PFSK-1 (cell line): ENCODE results near the gene NKAP.

Experiments
- FOXP2 ChIP-seq: optimal IDR thresholded peaks from 2 replicates; pipeline ENCODE3; 2011; ENCODE audit warnings: borderline replicate concordance, control low read depth, inconsistent platforms; ENCODE audit not compliant: insufficient read depth; ENCODE audit errors: extremely low read length, extremely low read depth
- POLR2AphosphoS5 ChIP-seq: IDR thresholded peaks from 2 replicates; pipeline ENCODE4 v1.6.1; 2012; ENCODE audit warnings: low read depth, mild to moderate bottlenecking, control low read depth, low read length, moderate library complexity
- REST ChIP-seq, 2 experiments: IDR thresholded peaks; 2 replicates each; pipeline versions ENCODE4 v1.6.1 to v1.8.0; 2011 to 2012; ENCODE audit warnings: low read depth in 2 of 2, low read length in 2 of 2, control low read depth in 1 of 2, inconsistent platforms in 1 of 2, mild to moderate bottlenecking in 1 of 2, moderate library complexity in 1 of 2; ENCODE audit not compliant: insufficient read depth in 1 of 2
- SIN3A ChIP-seq: IDR thresholded peaks from 2 replicates; pipeline ENCODE4 v1.6.1; 2012; ENCODE audit warnings: mild to moderate bottlenecking, low read length, moderate library complexity, borderline replicate concordance; ENCODE audit not compliant: insufficient read depth
- TAF1 ChIP-seq: IDR thresholded peaks from 2 replicates; pipeline ENCODE4 v1.6.1; 2012; ENCODE audit warnings: low read length, control low read depth, borderline replicate concordance; ENCODE audit not compliant: insufficient read depth

Gene NKAP

GRCh38 chrX:119984652-119985051 lies 41.1 kb upstream of the NKAP start:
- TF ChIP-seq FOXP2, result no peak
- TF ChIP-seq REST (IDR thresholded peaks at IDR 0.05; ENCODE audit: insufficient read depth in 1 of 2, low read depth in 2 of 2, low read length in 2 of 2), result no peak
- no peak for TF ChIP-seq SIN3A

- TF ChIP-seq FOXP2, result no peak
- TF ChIP-seq SIN3A, result no peak
- TF ChIP-seq REST (IDR thresholded peaks at IDR 0.05; ENCODE audit: insufficient read depth in 1 of 2, low read depth in 2 of 2, low read length in 2 of 2), result no peak
- no peak for TF ChIP-seq TAF1
- TF ChIP-seq POLR2AphosphoS5, result no peak
Observed at GRCh38 chrX:119983494-119983893, 39.9 kb upstream of the NKAP start.

DNA sequence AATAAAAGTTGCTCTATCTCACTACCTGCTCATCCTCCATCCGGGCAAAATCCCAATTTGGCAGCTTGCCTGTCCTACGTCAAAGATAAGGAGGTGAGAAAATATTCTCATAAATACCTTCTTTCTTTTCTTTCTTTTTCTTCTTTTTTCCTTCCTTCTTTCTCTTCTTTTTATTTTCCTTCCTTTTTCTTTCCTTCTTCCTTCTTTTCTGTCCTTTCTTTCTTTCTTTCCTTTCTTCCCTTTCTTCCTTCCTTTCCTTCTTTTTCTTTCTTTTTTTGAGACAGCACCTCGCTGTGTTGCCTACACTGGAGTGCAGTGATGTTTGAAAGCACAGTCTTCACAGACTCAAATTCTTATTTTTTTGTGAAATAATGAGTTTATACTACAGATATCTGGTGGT lies 38.6 kb upstream of the NKAP start:
- TF ChIP-seq FOXP2 (no peak), POLR2AphosphoS5 (no peak), REST (IDR thresholded peaks at IDR 0.05; ENCODE audit: insufficient read depth in 1 of 2, low read depth in 2 of 2, low read length in 2 of 2) (no peak), SIN3A (no peak), TAF1 (no peak)

- TF ChIP-seq POLR2AphosphoS5 (no peak), SIN3A (no peak), TAF1 (no peak), REST (IDR thresholded peaks at IDR 0.05; ENCODE audit: insufficient read depth in 1 of 2, low read depth in 2 of 2, low read length in 2 of 2) (no peak), FOXP2 (no peak)
Observed at GRCh38 chrX:119981286-119982070, 37.9 kb upstream of the NKAP start.

DNA sequence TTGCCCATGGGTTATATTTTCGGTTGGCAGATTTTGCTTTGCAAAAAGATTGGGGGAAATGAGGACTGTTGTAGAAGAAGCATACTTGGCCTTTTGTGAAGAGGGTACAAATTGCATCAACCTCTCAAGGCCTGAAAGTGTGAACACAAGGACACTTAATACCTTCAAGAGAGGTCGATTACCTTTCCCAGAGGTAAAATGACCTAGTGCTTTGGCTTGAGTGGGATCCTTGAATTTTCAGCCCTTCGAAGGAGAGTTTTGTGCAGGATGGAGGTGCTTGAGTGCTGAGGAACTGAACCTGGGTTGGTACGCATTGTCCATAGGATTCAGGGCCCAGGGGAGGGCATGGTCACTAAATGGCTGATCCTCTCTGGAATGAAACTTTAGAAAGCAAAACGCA lies 27.6 kb upstream of the NKAP start:
- TF ChIP-seq REST (IDR thresholded peaks at IDR 0.05; ENCODE audit: insufficient read depth in 1 of 2, low read depth in 2 of 2, low read length in 2 of 2) (no peak), SIN3A (no peak), TAF1 (no peak), FOXP2 (no peak), POLR2AphosphoS5 (no peak)
